Upper lobe of left lung (tissue), 4 donors: Measurements from ENCODE around the gene LDLRAD3.

Source experiments
- CTCF ChIP-seq, 6 experiments: fragments of 450-650 bp in 4 of 6; fragments of 200-600 bp in 2 of 6; sonication (generic) in 2 of 6; IDR thresholded peaks; one replicate each; pipeline ENCODE4 v1.5.1; 2016 to 2019; ENCODE audit warnings: antibody characterized with exemption in 6 of 6
- EP300 ChIP-seq, 4 donors: sonication (generic); formaldehyde crosslinking; IDR thresholded peaks; one replicate each; pipeline ENCODE4 v1.5.1; 2017; ENCODE audit warnings: antibody characterized with exemption in 4 of 4, control low read depth in 2 of 4
- POLR2A ChIP-seq, 4 donors: fragments of 450-650 bp; IDR thresholded peaks; one replicate each; pipeline ENCODE4 v1.5.1; 2016 to 2017; ENCODE audit warnings: antibody characterized with exemption in 4 of 4, mild to moderate bottlenecking in 2 of 4
- POLR2AphosphoS5 ChIP-seq, 2 donors: sonication (generic); formaldehyde crosslinking; IDR thresholded peaks; one replicate each; pipeline ENCODE4 v1.5.1; 2017; ENCODE audit warnings: antibody characterized with exemption in 2 of 2

DNA sequence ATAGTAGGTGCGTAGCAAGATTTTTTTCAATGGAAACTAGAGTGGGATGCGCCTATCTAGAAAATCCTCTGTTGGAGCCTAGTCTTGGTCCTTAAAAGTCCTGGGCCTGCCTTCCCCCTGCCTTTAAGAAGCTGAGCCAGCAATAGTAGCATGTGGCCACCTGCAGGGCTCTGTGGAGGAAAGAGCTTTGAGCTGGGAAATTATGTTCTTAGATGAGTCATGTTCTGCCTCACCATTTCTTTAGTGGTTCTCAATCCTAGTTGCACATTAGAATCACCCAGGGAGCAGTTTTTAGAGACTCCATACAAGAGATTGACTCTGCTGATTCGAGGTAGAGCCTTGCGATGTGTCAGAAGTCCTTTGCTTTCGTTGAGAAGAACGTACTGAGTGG lies 211.9 kb downstream of the LDLRAD3 start:
- TF ChIP-seq CTCF (IDR thresholded peaks at IDR 0.05) (no peak), POLR2AphosphoS5 (IDR thresholded peaks at IDR 0.05) (no peak), POLR2A (IDR thresholded peaks at IDR 0.05) (no peak), EP300 (IDR thresholded peaks at IDR 0.05) (no peak)
